KBM-7 (cell line): ENCODE results near the gene DIDO1.
A peak's percentile ranks its signal among the peaks of the same experiment; 100 is the strongest.

ENCODE experiments used
- DNase-seq: peaks from one replicate; pipeline ENCODE4 v3.0.0-alpha.2; 2015
- in situ Hi-C: fragments of 300-500 bp; cut with MboI; formaldehyde crosslinking; loops from 2 replicates; pipeline ENCODE4 v1.14.3; 2020; ENCODE audit warnings: low sequenced_read_pairs, low pct_unique_long_range_greater_than_20kb, mixed read lengths

Gene DIDO1

DNA sequence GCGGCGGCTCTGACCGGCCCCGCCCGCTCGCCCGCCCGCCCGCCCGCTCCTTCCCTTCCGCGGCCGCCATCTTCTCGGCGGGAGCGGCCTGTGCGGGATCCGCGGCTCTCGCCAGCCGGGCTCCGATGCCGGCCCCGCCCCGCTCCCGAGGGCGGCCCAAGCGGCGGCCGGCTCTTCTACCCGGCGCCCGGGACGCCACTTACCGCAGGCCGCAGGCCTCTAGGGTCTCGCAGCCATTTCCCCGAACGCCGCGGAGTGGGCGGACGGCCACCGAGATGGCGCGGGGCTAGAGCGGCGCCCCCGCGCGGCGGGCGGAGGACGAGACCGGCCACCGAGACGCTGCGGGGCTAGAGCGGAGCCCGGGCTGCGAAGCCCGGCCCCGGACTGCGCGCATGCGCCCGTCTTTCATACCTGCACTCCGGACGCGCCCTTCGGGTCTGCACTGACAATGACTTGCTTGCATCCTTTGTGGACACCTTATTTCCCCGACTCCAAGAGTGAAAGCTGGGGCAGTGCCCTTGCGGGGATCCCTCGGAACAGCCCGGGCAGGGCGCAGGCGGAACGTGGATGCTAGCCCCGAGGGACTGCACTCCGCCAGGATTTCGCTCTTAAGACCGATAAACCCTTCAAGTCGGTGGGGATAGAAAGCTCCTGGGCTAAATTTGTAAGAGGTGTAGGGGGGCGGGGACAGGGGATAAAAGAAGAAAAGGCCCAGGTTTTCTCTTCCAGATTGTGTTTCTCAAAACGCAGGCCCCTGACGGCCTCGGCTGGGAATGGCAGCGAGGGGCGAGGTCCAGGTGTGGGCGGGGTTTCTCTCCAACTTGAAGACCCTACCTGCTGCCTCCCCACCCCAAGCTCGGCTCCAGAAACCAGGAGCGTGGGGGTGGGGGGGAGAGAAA is at the start of gene DIDO1:
DIDO1 (minus strand) TSS at position 277 of the 899 bp plus-strand sequence.
- DNase-seq = peak; percentile 84
- in situ Hi-C loops = no loop called here

DNA sequence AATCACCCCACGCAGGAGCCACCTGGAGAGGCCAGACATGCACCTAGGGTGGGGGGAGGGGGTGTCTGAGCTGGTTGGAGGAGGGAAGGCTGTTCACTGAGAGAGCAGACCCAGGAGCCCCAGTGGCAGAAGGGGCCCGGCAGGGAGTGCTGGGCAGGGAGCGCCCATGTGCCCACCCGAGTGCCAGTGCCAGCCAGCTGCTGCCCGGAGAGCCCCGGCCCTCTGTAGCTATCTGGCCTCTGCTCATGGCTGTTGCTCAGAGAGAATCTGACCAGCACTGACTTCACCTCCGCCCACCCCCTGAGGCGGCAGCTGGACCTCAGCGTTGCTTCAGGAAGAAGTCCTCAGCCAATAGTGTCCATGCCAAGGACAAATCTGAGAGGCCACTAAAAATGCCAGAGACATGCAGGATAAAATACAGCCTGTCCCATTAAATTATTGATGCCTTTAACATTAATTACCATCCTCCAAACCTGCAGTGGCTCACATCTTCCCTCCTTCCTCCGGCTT is 49.0 kb upstream of the DIDO1 start:
- no peak for DNase-seq
- in situ Hi-C loops = no loop called here

GRCh38 chr20:62972845-62973745 is 46.8 kb upstream of the DIDO1 start:
- DNase-seq = no peak
- in situ Hi-C loops = no loop called here

DNA sequence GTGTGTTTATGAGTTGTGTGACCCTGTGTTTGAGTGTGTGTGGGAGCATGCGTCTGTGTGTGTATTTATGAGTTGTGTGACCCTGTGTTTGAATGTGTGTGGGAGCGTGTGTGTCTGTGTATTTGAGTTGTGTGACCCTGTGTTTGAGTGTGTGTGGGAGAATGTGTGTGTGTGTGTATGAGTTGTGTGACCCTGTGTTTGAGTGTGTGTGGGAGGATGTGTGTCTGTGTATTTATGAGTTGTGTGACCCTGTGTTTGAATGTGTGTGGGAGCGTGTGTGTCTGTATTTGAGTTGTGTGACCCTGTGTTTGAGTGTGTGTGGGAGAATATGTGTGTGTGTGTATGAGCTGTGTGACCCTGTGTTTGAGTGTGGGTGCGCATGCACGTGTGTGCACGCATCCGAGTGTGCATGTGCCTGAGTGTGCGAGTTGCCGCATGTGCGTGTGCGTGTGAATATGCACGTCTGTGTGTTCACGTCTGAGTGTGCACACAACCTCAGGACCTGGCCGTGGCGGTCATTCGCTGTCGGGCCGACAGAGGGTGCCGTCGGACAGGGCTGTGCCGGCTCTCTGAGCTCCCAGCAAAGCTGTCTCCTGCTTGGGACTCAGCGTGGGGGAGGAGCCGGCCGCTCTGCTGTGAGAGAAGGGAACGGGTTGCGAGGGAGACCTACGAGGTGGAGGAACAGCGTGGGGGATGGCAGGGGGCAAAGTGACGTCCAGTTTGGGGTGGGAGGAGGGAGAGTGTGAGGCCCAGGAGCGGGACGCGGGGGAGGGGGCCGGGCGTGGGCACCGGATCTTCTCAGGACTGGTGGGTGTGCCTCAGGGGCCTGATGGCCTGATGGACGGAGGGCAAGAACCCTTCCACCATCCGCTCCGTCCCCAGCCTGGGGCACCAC is 45.9 kb upstream of the DIDO1 start:
- peak; percentile 84 for DNase-seq
- in situ Hi-C loops = no loop called here

GRCh38 chr20:62971211-62971949 is 45.1 kb upstream of the DIDO1 start:
- no peak for DNase-seq
- in situ Hi-C loops = no loop called here

GRCh38 chr20:62970307-62971210 is 44.3 kb upstream of the DIDO1 start:
- in situ Hi-C loops = no loop called here
- no peak for DNase-seq

GRCh38 chr20:62969939-62970306 is 43.6 kb upstream of the DIDO1 start:
- DNase-seq = no peak
- in situ Hi-C loops = no loop called here

DNA sequence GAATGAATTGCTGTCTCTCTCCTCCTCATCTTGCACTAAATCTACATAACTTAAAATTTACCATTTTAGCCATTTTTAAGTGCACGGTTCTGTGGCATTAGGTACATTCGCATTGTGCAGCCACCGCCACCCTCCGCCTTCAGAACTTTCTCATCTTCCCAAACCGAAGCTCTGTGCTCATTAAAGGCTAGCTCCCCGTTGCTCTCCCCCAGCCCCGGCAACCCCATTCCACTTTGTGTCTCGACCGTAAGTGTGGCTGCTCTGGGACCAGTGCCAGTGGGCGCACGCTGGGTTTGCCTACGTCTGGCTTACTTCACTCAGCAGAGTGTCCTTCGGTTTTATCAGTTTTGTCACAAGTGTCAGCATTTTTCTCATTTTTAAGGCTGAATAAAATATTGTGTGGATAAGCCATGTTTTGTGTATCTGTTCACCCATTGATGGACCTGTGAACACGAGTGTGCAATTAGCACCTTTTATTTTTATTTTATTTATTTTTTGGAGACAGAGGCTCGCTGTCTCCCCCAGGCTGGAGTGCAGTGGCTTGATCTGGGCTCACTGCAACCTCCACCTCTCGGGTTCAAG is 43.0 kb upstream of the DIDO1 start:
- DNase-seq = no peak
- in situ Hi-C loops = no loop called here

- in situ Hi-C loops = no loop called here
- DNase-seq = no peak
These were observed 42.3 kb upstream of the DIDO1 start for GRCh38 chr20:62968378-62969178.

- no peak for DNase-seq
- in situ Hi-C loops = no loop called here
These were observed 41.5 kb upstream of the DIDO1 start for GRCh38 chr20:62967628-62968351.

DNA sequence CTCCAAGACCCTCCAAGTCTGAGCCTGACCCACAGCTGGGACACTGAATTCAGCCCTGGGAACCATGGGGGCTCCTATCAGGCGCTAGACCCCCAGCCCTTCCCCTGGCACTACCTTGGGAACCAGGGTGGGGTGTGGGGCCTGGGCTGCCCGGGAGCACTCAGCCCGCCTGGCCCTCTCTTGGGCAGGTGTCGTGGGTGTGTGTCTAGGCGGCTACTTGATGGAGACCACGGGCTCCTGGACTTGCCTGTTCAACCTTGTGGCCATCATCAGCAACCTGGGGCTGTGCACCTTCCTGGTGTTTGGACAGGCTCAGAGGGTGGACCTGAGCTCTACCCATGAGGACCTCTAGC is 40.8 kb upstream of the DIDO1 start:
- no peak for DNase-seq
- in situ Hi-C loops = no loop called here

DNA sequence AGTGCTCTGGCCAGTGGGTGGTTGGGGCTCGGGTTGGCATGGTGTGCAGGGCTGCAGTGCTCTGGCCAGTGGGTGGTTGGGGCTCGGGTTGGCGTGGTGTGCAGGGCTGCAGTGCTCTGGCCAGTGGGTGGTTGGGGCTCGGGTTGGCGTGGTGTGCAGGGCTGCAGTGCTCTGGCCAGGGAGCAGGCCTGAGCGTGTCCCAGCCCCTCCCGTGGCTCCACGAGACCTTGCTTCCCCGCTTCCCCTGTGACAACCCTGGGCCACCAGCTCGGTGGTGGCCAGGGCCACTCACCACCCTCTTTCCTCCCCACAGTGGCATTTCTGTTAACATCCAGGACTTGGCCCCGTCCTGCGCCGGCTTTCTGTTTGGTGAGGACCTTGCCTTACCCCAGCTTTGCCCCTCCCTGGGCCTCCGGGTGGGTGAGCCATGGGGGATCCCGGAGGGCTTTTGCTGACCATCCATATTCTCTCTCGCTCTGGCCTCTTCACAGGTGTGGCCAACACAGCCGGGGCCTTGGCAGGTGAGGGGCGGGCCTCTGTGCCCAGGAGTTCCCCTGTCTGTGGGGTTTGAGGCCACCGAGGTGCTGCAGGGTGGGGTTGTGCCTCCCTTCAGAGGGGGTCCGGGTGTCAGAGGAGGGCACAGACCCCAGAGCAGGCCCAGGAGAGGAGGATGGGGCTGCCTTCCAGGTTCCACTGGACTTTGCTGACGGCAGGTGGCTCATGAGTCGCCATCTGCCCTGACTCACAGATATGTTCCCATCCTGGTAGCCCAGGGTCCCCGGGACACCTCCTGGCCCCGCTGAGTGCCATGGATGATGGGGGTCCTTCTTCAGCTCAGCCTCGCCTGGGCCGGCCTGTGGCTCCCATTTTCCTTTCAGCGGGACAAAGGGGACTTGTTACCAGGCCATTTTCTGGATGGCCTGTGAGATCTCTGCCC is 40.2 kb upstream of the DIDO1 start:
- DNase-seq = no peak
- in situ Hi-C loops = no loop called here

DNA sequence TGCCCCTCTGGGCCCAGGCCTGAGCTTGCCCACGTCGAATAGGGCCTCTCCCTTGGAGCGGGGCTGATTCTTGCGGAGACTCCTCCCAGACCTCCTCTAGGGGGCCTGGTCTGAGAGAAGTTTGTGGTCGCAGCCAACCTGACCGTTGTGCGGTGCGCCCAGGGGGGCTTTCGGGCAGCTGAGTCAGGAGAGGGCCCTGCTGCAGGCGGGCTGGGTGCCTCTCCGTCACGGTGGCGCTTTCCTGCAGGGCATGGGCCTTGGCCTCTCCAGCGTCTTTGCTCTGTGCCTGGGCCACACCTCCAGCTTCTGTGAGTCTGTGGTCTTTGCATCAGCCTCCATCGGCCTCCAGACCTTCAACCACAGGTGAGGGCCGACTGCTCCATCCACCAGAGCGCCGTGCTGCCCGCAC is 39.1 kb upstream of the DIDO1 start:
- no peak for DNase-seq
- in situ Hi-C loops = no loop called here

- DNase-seq = no peak
- in situ Hi-C loops = no loop called here
These were observed 38.4 kb upstream of the DIDO1 start for GRCh38 chr20:62964700-62965099.
